Peyer's patch (tissue), 4 donors: ENCODE results near the gene CACNA1B. TPM values are rescaled to one million over a fixed set of nuclear protein-coding genes. Genes with fewer than 3 reads are reported as not detected.

Source experiments
- DNase-seq, 3 donors: peaks; one replicate each; pipeline ENCODE4 v3.0.0-alpha.2; 2017 to 2019
- H3K27ac ChIP-seq, 4 donors: fragments of 200-600 bp; sonication (generic); one replicate each; pipeline ENCODE4 v1.5.1; 2016 to 2019
- H3K27me3 ChIP-seq, 2 donors: fragments of 200-600 bp; sonication (generic); one replicate each; pipeline ENCODE4 v1.5.1; 2019
- H3K36me3 ChIP-seq, 3 donors: fragments of 200-600 bp; sonication (generic); one replicate each; pipeline ENCODE4 v1.5.1; 2016 to 2019
- H3K4me1 ChIP-seq, 4 donors: fragments of 200-600 bp; sonication (generic); one replicate each; pipeline ENCODE4 v1.5.1; 2016 to 2019
- H3K4me3 ChIP-seq, 4 donors: fragments of 200-600 bp; sonication (generic); 1 replicate in 3 of 4; 2 replicates in 1 of 4; pipeline ENCODE4 v1.5.1; 2016 to 2019; ENCODE audit warnings: mild to moderate bottlenecking in 1 of 4
- H3K9me3 ChIP-seq, 4 donors: fragments of 200-600 bp; sonication (generic); one replicate each; pipeline ENCODE4 v1.5.1; 2016 to 2019; ENCODE audit warnings: mild to moderate bottlenecking in 1 of 4
- POLR2A ChIP-seq, 2 donors: fragments of 450-650 bp; IDR thresholded peaks; one replicate each; pipeline ENCODE4 v1.5.1; 2017; ENCODE audit warnings: antibody characterized with exemption in 2 of 2, mild to moderate bottlenecking in 2 of 2, moderate library complexity in 2 of 2
- total RNA-seq, 4 donors: library from RNA; depleted of rRNA; stranded (reverse); fragments of >200 nt; gene quantifications; one replicate each; pipeline ENCODE4 v1.1.0, GENCODE V29; 2016
- TF ChIP-seq, protein P1 (sequence below), 6 experiments: fragments of 450-650 bp in 4 of 6; fragments of 200-600 bp in 2 of 6; sonication (generic) in 1 of 6; IDR thresholded peaks; one replicate each; pipeline ENCODE4 v1.5.1; 2017 to 2019; ENCODE audit warnings: antibody characterized with exemption in 6 of 6, mild to moderate bottlenecking in 3 of 6, moderate library complexity in 1 of 6

Gene CACNA1B
- total RNA-seq, 4 donors from 2014 or later = 0.13 to 0.83 (median 0.38) TPM; not detected in 1

DNA sequence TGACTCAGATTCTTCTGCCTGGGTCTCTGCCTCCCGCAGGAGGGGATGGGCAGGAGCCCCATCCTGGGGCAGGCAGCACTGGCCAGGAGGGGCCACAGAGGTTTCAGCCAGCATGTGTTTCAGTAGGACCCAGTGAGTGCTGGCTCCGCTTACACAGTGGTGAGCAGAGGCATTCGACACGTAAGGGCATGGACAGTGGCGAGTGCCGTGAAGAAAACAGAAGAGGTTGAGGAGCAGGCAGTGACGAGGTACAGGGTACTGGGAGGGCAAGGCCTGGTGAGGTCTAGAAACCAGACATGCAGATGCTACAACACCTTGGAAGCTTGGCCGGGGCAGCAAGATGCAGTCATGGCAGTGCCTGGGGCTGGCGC lies 41.5 kb downstream of the CACNA1B start:
- Histone ChIP-seq H3K4me1 (no peaks in the 10 kb centered on the region), H3K27me3 (no peaks in the 10 kb centered on the region), H3K36me3 (no peaks in the 10 kb centered on the region), H3K27ac (no peak overlapping the region), H3K9me3 (no peaks in the 10 kb centered on the region), H3K4me3 (no peak overlapping the region)
- no peak for DNase-seq
- TF ChIP-seq POLR2A (IDR thresholded peaks at IDR 0.05) = no peak
- TF ChIP-seq, protein P1, sequence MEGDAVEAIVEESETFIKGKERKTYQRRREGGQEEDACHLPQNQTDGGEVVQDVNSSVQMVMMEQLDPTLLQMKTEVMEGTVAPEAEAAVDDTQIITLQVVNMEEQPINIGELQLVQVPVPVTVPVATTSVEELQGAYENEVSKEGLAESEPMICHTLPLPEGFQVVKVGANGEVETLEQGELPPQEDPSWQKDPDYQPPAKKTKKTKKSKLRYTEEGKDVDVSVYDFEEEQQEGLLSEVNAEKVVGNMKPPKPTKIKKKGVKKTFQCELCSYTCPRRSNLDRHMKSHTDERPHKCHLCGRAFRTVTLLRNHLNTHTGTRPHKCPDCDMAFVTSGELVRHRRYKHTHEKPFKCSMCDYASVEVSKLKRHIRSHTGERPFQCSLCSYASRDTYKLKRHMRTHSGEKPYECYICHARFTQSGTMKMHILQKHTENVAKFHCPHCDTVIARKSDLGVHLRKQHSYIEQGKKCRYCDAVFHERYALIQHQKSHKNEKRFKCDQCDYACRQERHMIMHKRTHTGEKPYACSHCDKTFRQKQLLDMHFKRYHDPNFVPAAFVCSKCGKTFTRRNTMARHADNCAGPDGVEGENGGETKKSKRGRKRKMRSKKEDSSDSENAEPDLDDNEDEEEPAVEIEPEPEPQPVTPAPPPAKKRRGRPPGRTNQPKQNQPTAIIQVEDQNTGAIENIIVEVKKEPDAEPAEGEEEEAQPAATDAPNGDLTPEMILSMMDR (IDR thresholded peaks at IDR 0.05) = no peak

DNA sequence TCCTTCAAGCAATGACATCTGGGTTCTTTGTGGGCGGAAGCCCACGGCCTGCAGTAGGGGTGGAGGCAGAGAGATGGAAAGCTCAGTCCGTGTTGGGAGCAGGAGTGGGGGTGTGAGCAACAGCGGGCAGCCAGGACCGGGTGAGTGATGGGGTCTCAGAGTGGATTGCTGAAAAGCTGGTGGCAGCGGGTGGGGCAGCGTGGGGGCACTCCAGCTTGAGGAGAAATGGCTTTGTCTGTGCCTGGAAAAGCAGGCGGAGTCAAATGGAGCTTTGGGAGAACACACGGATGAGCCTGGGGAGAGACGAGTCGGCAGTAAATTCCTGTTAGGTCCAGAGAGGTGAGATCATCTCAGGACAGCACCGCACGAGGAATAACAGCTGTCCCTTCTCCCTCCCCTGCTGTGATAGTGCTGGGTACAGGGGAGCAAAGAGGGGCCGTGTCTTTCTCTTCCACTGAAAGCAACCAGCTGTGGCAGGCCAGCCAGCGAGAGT lies 42.1 kb downstream of the CACNA1B start:
- no peak for DNase-seq
- TF ChIP-seq, protein P1 (IDR thresholded peaks at IDR 0.05) = no peak
- no peak for TF ChIP-seq POLR2A (IDR thresholded peaks at IDR 0.05)
- Histone ChIP-seq H3K4me3 (no peak overlapping the region), H3K27ac (no peak overlapping the region), H3K4me1 (no peaks in the 10 kb centered on the region), H3K9me3 (no peaks in the 10 kb centered on the region), H3K27me3 (no peaks in the 10 kb centered on the region), H3K36me3 (no peaks in the 10 kb centered on the region)

DNA sequence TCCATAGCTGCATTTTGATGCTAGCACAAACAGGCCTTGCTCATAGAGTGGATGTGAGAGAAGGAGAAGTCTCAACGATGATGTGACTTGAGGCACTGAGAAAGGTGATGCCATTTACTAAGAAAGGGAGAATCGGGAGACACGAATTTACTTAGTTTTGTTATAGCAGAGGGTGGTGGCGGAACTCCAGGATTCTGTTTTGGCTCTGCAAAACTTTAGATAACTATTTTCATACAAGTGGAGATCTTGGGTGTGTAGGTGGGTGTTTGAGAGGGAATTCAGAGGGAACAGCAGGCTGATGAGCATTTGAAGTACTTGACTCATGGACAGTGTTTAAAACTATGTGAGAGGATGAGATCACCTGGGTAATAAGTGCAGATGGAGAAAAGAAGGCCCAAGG lies 43.2 kb downstream of the CACNA1B start:
- Histone ChIP-seq H3K36me3 (no peaks in the 10 kb centered on the region), H3K4me3 (no peak overlapping the region), H3K27ac (no peak overlapping the region), H3K4me1 (no peaks in the 10 kb centered on the region), H3K9me3 (no peaks in the 10 kb centered on the region), H3K27me3 (no peaks in the 10 kb centered on the region)
- no peak for DNase-seq
- TF ChIP-seq, protein P1 (IDR thresholded peaks at IDR 0.05) = no peak
- TF ChIP-seq POLR2A (IDR thresholded peaks at IDR 0.05) = no peak

DNA sequence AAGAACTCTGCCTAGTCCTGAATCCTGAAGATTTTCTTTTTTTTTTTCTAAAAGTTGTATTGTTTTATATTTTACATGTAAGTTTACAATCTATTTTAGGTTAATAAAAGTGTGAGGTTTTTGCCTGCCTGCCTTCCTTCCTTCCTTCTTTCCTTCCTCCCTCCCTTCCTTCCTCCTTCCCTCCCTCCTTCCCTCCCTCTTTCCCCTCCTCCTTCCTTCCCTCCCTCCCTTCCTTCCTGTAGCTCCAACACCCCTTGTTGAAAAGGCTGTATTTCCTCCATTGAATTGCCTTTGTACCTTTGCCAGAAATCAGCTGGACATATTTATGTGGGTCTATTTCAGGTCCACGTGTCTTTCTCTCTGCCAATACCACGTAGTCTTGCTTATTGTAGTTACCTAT lies 46.6 kb downstream of the CACNA1B start:
- Histone ChIP-seq H3K9me3 (no peaks in the 10 kb centered on the region), H3K4me1 (no peaks in the 10 kb centered on the region), H3K4me3 (no peak overlapping the region), H3K27me3 (no peaks in the 10 kb centered on the region), H3K27ac (no peak overlapping the region), H3K36me3 (no peaks in the 10 kb centered on the region)
- no peak for DNase-seq
- no peak for TF ChIP-seq POLR2A (IDR thresholded peaks at IDR 0.05)
- TF ChIP-seq, protein P1 (IDR thresholded peaks at IDR 0.05) = no peak

DNA sequence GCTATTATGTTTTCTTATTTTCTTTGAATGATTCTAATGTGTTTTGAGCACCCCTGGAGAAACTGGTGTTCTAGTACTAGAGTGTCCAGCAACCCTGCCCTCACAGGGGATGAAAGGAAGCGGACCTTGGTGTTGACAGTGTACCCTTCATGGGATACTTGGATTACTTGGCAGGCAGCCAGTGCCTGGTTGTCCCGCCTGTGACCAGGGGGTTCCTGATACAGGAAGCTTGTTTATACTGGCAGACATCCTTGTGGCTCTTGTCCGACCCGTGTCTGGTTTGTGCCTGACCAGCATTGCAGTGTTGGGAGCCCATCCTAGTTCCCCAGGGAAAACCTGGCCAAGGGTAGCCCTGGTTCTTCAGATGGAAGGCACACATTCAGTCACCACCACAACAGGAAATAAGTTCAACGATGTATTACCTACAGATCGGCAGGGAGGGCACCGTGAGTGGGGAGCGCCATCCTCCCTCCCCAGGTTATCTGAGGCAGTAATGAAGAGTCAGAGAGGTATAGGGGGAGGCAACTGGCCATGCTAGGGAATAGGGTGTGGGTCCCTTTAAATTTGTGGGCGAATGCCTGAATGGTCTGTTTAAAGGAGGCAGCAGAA lies 47.3 kb downstream of the CACNA1B start:
- Histone ChIP-seq H3K27ac (no peak overlapping the region), H3K4me1 (no peaks in the 10 kb centered on the region), H3K36me3 (no peaks in the 10 kb centered on the region), H3K9me3 (no peaks in the 10 kb centered on the region), H3K27me3 (no peaks in the 10 kb centered on the region), H3K4me3 (no peak overlapping the region)
- TF ChIP-seq, protein P1 (IDR thresholded peaks at IDR 0.05) = no peak
- no peak for TF ChIP-seq POLR2A (IDR thresholded peaks at IDR 0.05)
- no peak for DNase-seq

DNA sequence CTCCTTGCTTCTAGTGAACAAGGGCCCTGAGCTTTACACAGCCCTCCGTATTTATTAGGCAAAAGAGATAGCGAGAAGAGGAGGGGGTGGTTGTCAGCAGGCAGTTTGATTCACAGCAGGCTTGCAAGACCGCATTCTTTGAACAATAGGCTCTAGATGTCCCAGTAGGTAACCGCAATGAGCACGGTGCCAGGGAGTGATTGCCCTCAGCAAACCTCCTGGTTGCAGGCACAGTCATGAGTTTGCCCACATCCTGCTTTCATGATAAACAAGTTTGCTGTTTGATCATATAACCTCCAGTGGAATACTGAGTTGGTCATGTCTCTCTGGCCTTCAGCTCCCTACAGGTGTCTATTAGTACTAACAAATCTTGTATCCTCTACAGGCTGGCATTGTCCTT lies 66.1 kb downstream of the CACNA1B start:
- Histone ChIP-seq H3K27ac (no peak overlapping the region), H3K9me3 (peaks cover 0 to 13% (median 0%) of the 10 kb centered on the region in 4 donors), H3K27me3 (no peaks in the 10 kb centered on the region), H3K36me3 (no peaks in the 10 kb centered on the region), H3K4me1 (no peaks in the 10 kb centered on the region), H3K4me3 (no peak overlapping the region)
- TF ChIP-seq, protein P1 (IDR thresholded peaks at IDR 0.05) = no peak
- no peak for TF ChIP-seq POLR2A (IDR thresholded peaks at IDR 0.05)
- DNase-seq = no peak
